HG03469 (cell line): Measurements from ENCODE around the gene MGAT5.

Experiments
- ATAC-seq: cut with Tn5 transposase; IDR thresholded peaks from one replicate; pipeline ENCODE4 v1.9.1; 2021; ENCODE audit warnings: mild to moderate bottlenecking, moderate library complexity, moderate number of reproducible peaks; ENCODE audit not compliant: unreplicated experiment

Gene MGAT5

DNA sequence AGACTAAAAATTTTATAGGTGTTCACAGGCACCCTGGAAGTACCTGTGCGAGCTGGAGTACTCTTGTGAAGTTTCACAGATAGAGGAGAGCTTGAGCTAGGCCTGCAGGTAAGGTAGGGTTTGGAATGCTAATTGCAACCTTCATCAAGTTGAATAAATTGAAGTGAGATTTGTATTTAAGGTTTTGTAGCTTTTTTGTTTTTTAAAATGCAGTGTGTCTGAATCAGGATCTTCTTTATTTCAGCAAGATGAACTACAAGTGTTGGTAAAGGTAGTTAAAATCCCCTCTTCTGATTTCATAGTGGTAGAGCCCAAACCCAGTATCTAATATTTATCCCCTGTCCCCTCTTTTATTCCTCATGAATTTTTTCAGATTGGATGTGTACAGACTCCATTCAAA lies 45.5 kb downstream of the MGAT5 start:
- no peak for ATAC-seq

DNA sequence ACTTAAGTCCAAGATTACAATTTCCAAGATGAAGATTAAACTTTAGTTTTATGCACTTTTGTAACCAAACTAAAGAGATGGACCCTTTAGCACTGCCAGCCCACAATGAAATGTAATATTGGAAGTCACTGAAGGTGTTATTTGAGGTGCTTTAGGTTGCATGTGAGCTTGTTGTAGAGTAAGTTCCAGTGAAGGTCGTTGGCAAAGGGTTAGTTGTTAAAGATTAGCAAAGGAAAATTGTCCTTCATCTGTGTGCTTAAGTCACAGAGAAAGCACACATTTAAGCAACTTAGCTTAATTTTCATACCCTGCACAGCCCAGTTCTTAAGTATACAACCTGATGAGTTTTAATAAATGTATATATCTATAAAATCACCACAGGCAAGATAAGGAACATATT lies 46.7 kb downstream of the MGAT5 start:
- no peak for ATAC-seq

DNA sequence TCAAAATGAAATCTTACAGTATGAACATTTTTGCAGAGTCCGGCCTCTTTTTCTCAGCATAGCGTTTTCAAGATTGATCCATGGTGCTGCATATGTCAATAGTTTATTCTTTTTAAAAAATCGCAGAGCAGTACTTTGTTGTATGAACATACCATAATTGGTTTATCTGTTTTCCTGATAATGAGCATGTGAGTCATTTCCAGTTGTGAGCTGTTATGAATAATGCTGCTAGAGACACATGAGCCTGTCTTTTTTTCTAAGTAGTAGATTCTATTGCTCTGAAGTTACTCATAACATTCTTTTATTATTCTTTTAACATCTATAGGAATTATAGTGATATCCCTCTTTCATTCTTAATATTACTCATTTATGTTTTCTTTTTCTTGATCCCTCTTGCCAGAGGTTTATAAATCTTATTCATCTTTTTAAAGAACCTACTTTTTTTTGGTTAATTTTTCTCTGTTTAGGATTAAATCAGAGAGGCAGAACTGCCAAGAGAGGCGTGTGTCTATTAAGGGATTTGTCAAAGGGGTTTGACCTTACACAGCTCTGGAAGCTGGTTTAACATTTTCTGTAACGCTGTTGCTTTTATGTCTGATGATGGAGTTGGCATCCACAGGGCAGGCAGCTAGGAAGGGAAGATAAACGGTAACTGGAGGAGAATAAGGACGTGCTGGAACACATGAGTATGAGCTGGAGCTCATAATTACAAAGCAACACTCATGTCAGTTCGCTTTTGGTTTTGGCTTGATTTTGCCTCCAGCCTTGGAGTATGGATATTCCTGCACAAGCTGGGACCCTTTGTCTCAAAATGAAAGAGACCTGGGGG lies 47.4 kb downstream of the MGAT5 start:
- ATAC-seq: no peak

DNA sequence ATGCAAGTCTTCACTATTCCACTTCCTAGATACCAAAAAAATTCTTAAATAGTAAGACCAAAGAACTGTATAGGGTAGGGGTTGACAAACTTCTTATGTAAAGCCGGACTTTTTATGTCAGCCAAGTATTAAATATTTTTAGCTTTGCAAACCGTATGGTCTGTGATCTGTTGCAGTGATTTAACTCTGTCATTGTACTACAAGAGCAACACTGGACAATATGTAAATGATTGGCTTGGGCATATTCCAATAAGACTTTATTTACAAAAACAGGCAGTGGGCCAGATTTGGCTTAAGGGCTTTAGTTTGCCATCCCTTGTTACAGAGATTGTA lies 48.0 kb downstream of the MGAT5 start:
- ATAC-seq: no peak

DNA sequence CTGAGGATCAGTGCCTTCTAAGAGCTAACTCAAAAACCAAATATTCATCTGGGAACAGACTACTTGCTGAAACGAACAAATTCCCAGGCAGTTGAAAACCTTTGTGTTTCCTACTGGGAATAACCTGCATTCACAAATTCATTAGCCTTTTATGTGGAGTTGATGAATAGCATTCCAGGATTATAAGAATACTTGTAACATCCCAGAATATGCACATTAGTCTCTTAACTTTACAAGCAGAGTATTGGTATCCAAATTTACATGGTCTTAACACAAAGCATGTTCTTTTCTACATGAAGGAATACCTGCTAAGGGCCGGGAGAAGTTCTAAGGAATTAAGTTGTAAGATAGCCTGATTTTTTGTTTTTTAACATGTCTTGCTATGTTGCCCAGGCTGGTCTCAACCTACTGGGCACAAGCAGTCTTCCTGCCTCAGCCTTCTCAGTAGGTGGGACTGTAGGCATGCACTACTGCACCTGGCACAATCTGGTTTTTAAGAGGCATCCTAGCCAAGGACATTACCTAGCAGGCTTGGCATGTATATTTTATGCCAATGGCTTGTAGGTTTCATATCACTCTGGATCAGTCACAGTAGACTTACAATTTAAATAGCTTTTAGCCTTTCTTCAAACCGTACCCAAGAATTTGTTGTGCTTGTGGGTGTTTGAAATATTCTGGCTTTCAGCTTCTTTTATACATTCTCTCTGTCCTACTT lies 50.7 kb downstream of the MGAT5 start:
- ATAC-seq: no peak

DNA sequence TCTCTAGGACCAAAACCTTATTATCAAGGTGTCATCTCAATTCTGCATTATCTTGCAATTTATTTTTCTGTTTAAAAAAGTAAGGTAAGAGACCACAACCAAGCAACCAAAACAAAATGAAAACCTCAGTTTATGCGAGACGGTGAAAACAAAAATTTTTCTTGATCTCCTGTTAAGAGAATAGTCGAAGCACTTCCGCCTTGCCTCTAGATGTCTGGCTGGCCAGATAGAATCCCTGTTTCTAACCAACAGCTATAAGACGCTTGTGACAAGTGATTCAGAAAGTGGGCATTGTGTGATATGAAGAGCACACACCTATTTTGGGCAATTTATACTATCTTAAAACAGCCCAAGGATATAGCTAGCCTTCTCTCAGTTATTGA lies 51.2 kb downstream of the MGAT5 start:
- no peak for ATAC-seq

DNA sequence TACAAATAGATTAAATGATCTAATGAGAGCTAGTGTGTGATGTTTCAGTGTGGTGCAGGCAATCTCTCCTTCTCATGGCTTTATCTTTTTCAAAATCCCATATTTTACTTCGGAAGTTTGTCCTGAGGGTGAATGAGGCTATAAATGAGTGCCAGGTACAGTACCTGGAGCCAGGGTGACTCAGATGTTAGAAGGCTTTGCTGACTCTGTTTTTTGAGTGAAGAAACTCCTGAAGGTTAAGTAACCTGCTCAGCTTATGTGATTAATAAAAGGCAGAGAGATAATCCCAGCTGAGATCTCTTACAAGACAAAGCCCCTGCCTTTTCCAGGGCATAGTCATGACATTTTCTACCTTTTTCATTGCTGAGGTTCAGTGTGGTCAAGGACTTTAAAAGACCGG lies 52.6 kb downstream of the MGAT5 start:
- no peak for ATAC-seq

DNA sequence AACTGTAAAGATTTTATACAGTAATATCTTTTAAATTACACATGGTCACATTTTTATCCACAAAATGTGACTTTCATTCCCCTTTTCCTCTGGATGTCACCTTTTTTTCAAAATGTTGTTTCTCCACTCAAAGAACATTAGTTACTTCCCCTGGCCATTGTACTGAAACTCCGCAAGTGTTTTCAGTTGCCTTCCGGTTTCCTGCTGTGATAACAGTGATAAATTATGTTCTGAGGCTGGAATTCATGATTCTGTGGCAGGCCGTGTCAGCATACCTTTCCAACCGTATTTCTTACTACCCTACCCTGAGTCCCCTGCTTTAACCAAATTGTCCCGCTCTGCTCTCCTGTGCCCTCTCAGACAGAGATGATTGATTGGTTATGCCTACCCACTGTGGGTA lies 53.5 kb downstream of the MGAT5 start:
- no peak for ATAC-seq

DNA sequence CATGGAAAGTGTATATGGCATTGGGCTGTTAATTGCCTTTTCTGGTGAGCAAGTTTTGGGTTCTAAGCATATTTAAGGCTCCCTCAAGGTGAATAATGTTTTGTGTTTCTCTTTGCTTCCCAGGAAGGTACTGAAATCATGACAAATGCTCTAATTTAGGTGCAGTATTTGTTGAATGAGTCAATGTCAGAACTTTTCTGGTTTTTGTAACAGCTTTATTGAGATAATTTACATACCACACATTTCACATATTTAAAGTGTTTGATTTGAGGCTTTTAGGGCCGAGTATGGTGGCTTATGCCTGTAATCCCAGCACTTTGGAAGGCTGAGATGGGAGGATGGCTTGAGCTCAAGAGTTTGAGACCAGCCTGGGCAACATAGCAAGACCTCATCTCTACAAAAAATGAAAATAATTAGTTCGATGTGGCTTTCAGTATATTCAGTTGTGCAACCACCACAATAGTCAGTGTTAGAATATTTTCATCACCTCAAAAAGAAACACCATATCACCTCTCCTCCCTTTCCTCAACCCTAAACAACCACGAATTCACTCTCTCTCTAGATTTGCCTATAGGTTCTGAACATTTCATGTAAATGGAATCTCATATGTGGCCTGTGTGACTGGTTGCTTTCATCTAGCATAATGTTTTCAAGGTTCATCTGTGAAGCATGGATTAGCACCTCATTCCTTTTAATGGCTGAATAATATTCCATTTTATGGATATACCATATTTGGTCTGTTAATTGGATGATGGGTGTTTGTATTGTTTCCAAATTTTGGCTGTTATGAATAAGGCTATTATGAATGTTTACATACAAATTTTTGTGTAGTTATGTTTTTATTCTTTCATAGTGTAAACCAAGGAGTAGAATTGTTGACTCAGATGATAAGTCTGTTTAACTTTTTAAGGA lies 54.9 kb downstream of the MGAT5 start:
- ATAC-seq: no peak

DNA sequence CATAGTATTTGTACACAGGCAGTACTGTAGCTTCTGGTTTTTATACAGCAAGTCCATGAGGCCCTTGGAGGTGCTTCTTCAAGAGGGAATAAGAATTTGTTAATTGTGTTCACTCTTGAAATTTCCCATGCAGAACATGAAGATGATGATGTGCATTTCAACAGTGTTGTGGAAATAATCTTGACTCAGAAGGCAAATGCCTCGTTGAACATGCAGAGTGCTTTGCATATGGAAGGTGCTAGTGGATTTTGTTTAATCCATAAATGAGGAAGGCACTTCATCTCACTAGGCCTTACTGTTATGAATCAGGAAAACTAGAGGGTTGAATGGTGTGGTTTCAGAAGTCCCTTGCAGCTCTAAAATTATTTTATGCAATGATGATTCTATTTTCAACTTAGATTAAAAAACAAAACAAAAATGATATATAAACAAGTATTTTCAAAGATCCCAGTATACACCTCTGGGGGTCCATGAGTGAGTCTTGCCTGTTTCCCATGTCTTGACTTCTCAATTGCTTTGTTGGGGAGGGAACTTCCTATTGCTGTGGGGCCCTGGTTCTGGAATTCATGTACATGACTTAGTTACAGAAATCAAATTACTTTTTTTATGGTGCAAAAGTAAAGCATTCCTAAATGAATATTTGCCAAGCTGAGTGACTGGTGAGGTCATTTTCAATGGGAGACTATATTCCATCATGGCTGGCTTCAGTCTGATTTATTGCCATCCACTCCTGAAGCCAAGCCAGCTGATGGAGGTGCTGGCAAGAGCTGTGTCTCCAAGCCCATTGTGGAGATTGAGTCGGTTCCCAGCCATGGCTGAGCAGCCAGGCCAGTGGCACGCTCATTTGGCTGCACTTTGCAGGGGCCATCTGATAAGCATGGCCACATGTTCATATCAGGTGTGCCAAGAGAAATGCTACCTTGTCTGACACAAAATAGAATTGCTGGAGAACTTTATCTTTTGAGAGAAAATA lies 56.5 kb downstream of the MGAT5 start:
- no peak for ATAC-seq

DNA sequence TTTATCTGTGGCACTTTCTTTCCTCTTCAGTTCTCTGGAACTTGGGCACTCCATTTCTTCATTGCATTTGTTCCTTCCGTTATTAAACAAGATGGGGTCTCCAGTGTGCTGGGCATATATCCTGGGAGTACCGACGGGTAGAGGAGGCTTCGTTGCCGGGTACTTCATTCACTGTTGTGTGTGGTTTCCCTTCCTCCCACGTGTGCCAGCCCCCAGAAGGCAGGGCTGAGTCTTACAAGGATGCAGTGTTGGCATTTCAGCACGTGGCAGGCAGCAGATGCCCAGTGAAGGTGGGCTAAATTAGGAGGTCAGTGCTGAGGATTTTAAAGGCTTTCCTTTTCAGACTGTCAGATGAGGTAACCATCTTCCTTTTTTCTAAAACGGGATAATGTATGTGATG lies 58.6 kb downstream of the MGAT5 start:
- ATAC-seq: no peak

DNA sequence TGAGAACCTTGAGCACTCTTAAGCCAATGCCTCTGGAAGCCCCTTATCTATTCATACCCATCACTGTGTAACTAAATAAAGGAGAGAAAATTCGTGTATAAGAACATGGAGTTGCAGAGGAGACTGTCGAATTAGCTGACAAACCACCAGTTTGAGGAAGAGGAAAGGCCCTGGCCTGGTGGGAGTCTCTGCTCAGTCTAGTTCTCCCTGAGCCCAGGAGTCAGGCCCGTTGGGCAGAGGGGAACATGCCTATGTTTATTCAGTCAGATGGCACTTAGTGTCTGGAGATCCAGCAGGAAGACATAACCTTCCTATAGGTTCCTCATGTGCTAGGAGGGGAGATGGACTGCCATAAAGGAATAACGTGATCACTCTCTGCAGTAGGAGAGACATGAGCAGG lies 60.3 kb downstream of the MGAT5 start:
- ATAC-seq: no peak

DNA sequence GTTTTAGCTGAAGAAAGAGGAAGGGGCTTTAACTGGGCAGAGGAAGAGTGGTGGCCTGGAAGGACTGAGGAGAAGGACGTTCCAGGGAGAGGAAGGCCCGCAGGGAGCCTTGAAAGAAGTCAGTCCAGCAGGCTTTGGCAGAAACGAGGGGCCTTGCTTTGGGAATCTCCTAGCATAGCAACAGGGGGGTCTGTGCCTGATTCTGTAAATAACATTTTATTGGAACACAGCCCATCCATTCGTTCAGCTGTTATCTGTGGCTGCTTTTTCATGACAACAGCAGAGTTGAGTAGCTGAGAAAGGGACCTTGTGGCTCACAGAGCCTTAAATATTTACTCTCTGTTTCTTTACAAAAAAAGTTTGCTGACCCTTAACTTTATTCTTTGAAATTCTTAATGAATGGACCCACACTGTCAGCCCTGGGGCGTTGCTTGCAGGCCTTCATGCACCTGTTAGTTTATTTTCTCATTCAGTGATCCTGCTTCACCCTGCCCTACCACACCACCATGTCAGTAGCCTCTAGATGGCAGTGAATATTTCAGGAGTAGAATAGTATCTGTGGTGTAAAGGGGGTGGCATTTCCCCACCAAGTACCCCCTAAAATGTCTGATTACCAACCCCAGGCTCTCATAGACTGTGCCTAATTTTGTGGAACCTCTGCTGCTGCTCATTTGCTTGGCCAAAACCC lies 61.0 kb downstream of the MGAT5 start:
- ATAC-seq: no peak

DNA sequence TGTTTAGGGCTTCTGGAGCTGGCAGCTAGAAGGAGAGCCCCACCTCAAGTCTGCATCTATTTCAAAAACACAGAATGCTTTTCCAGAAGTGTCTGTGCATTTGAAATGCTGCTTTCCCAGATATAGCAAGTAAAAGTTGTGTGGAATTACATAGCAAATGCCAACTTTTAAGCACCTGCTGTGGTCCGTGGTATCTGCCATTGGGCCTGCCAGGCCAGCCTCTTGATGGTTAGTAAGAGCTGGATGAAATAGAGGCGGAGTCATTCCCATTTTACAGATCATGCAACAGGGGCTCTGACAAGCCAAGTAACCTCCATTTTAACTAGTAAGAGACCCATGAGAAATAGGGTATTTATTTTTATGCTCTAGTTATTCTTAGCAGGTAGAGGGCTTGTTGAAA lies 61.6 kb downstream of the MGAT5 start:
- ATAC-seq: no peak

DNA sequence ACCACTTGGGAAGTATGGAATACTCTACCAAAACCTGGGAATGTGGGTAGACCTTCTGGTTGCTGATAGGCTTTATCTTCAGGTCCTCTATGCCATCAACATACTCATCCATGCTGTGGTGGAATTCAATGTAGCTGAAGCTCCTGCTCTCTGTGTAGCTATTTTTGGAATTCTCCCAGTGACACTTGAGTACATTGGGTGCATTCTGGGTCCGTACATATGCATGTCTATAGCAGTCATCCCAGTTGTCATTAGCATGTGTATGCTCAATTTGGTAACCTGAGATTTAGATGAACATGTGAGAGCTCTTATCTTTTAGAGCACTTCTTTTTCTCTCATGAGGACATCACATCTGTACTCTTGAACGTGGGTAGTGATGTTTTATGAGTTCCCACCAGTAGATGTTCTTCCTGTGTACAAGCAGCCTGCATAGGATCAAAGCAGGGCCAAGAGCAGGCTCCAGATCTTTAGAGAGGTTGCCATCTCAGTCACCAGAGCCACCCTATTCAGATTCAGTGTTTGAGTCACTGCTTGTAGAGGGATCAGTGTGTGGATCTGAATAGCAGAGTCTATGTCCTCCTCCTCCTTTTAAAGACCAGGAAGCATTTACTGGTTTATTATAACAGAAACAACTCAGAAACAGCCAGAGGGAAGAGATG lies 65.9 kb downstream of the MGAT5 start:
- ATAC-seq: no peak

DNA sequence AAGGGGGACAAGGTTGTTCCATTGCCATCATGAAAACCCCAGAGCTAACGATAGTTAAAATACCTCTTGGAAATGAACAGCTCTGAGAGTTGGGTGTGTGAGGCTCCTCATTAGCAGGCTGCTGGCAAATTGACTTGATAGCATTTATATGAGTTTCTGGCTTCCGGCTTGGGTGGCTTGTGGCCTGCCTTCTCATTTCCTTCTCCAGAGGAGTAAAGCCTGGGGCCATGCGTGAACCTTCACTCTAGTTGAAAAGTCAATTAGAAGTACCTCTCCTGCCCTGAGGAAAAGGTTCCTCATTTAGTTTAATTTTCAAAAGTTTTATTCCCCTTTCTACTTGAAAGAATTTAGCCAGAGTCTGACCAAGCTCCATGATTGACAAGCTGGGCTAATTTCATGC lies 67.1 kb downstream of the MGAT5 start:
- ATAC-seq: no peak

DNA sequence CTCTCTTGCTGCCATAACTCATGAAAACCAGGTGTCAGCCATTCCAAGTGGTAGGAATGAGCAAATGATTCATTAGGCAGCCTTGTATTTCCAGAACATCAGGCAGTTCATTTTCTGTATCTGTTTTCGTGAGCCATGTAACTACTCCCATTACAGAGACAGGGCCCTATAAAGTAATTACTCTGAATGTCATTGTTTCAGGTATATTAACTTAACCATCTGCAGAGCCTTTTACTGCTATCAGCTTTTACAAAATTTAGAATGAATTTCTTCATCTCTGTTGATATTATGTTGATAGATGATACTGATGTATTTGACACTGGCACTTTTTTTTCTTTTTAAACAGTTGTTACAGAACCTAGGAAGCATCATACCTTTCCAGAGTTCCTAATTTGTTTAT lies 69.9 kb downstream of the MGAT5 start:
- no peak for ATAC-seq

DNA sequence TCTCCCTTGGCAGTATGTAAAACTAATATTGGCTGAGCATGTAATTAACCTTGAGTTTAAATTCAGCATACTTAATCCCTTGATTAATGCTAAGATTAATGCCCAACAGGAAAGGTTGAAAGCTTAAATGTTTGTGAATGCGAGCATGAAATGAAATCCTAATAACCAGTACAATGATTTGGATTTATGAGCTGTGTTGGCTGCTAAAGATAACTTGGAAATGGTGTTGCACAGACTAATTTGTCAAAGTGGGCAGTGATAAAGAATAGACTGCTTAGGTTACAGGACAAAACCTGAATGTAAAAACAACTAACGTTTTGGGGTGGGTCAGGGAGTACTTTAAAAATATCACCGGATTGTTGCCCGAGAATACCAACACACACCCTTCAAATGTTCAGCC lies 70.6 kb downstream of the MGAT5 start:
- ATAC-seq: no peak

DNA sequence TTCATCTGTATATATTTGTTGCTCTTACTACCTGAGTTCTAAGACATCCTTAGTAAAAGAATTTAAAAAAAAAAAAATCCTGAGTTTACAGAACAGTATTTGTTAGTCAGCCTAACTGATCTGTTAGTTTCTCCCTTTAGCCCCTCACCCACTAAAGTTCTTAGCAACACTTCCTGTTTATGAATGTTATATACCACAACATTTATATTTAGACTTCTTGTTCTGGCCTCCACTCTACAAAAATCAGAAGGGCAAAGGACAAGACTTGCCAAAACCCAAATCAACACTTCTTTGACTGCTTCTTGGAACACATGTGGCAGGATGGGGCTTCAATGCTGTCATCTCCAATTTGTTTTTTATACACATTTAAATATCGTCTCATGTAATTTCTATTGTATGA lies 71.1 kb downstream of the MGAT5 start:
- ATAC-seq: peak; percentile 68
